IPS DF 4.7 (cell line): ENCODE results near the gene CCDC8.
"Not testable (repeated sequence)": the region's sequence is repeated elsewhere in the genome, so short reads cannot be mapped to it uniquely, and the experiment has no call there.

ENCODE experiments used
- DNase-seq: peaks from one replicate; pipeline ENCODE4 v3.0.0-alpha.2; 2013; ENCODE audit warnings: low spot score; ENCODE audit errors: extremely low read depth

Gene CCDC8

GRCh38 chr19:46413262-46414031, at the start of gene CCDC8:
TSS of gene CCDC8 (minus strand) at chr19:46413564. CDS start at chr19:46412810, 754 bp downstream.
- no peak for DNase-seq

- DNase-seq: no peak
Measured at GRCh38 chr19:46461537-46461936, 48.2 kb upstream of the CCDC8 start.

- DNase-seq: no peak
Measured at GRCh38 chr19:46460981-46461380, 47.6 kb upstream of the CCDC8 start.

DNA sequence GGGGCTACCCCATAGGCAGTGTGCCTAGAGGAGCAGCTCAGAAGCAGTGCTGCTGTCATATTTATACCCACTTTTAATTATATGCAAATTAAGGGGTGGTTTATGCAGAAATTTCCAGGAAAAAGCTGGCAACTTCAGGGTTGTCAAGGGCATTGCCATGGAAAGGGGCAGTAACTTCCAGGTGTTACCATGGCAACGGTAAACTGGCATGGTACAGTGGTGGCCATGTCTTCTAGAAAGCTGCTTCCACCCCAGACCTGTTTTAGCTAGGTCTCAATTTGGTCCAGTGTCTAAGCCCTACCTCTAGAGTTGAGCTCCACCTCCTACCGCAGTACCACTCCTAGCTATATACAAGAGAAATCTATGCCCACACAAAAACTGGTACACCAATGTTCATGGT, 46.7 kb upstream of the CCDC8 start:
- DNase-seq: no peak

GRCh38 chr19:46456930-46457329, 43.6 kb upstream of the CCDC8 start:
- DNase-seq: no peak

DNA sequence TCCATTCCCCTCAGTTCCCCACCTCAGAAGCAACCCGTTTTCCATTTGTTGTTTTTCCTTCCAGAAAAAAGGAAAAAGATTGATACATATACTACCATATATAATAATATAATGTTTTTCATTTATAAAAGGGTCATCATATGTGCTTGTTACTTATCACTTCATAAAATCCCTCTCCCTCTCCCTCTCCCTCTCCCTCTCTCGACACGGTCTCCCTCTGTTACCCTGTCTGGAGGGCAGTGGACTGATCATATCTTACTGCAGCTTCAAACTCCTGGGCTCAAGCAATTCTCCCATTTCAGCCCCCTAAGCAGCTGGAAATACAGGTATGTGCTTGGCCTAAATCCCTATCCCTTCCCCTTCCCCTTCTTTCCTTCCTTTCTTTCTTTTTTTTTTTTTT, 40.9 kb upstream of the CCDC8 start:
- no peak for DNase-seq

DNA sequence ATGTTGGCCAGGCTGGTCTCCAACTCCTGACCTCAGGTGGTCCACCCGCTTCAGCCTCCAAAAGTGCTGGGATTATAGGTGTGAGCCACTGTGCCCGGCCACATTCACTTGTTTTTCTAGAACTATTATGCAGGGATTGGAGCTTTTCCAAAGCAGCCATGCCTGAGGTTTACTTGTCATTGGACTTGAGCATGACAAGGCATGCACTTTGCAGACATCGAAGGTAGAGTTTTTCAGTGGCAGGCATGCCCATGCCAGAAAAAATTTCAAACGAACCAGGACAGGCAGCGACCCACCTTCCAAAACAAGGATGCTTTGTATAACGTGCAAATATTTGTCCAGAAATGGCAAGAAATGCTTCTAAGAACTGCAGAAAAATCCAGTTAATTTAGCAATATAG, 40.3 kb upstream of the CCDC8 start:
- DNase-seq: no peak

DNA sequence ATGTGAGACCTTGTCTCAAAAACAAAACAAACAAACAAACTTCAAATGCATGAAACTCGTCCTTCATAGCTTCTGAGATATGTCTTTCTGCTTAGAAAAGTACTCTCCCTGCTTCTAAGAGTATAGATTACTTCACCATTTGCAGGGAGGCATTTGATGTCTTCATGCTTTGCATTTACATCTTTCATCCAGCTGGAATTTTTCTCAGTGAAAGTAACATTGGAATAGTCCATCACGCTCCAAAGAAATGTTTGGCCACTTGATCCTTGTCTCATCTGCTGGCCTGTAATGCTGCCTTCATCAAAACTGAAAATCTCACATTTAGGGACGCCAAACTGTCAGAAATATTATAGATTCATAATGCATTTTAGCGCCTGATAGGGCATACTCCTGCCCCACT, 38.8 kb upstream of the CCDC8 start:
- no peak for DNase-seq

GRCh38 chr19:46451352-46451751, 38.0 kb upstream of the CCDC8 start:
- DNase-seq: no peak

DNA sequence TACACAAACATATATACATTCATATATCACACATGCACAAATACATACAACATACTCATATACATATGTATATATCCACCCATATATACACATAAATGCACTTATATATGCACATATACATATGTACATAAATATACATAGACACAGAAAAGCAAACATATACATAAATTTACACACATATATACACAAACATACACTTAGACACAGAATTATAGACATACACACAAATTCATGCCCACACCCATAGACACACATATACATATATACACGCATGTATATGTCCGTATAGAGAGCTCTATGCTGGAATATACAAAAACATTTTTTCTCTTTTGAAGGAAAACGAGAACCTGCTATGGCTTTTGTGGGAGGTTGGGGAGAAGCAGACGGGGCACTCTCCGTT, 37.4 kb upstream of the CCDC8 start:
- no peak for DNase-seq

GRCh38 chr19:46449228-46449627, 35.9 kb upstream of the CCDC8 start:
- no peak for DNase-seq

GRCh38 chr19:46448601-46449000, 35.2 kb upstream of the CCDC8 start:
- DNase-seq: no peak

DNA sequence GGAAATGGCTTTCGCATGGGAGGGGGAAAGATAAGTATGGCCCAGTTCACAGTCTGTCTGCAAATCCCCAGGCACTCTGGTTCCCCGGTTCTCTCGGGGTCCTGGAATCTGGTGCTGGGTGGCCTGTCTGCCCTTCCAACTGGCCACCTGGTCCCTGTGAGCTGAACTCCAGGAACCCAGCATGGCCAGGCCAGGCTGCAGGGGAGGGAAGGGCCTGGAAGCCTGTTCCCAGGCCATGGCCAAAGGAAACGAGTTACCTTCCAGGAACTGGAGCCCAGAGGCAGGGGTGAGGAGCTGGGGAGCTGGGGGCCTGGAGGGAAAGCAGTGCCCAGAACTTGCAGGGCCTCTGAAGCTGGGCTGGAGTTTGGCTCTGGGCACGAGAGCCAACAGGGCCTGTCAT, 34.5 kb upstream of the CCDC8 start:
- DNase-seq: no peak

GRCh38 chr19:46447006-46447405, 33.6 kb upstream of the CCDC8 start:
- DNase-seq: no peak

GRCh38 chr19:46446021-46446420, 32.7 kb upstream of the CCDC8 start:
- DNase-seq: no peak

DNA sequence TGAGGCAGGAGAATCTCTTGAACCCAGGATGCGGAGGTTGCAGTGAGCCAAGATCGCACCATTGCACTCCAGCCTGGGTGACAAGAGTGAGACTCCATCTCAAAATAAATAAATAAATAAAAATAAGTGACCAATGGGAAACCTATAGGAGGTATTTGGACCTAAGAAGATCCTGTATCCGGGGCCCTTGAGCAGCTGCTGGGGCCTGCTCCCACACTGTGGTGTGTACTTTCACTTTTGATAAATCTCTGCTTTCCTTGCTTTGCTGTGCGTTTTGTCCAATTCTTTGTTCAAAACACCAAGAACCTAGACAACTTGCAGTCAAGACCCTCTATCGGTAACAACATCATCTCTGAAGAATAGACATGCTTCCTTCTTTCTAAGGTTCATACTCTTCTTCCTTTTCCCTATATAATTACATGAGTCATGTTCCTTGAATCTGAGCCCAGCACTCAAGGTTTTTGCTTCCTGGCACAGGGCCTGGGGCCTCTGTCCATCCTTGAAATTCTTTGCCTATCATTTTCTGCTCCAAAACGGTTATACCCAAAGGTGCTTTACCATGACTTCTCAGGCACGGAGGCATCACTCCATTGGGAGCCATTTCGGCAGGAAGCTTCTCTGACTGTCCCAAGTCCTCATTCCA, 29.6 kb upstream of the CCDC8 start:
- no peak for DNase-seq

- DNase-seq: no peak
Measured at GRCh38 chr19:46441866-46442265, 28.5 kb upstream of the CCDC8 start.

DNA sequence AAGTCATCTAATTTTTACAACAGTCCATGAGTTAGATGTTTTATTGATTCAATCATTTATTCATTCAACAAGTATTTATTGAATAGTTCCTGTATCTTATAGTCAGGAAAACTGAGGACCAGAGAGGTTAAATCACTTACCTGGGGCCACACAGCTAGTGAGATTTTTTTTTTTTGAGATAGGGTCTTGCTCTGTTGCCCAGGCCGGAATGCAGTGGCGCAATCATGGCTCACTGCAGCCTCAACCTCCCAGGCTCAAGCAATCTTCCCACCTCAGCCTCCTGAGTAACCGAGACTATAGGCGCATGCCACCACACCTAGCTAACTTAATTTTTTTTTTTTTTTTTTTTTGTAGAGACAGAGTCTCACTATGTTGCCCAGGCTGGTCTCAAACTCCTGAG, 22.3 kb upstream of the CCDC8 start:
- not testable (repeated sequence) for DNase-seq

DNA sequence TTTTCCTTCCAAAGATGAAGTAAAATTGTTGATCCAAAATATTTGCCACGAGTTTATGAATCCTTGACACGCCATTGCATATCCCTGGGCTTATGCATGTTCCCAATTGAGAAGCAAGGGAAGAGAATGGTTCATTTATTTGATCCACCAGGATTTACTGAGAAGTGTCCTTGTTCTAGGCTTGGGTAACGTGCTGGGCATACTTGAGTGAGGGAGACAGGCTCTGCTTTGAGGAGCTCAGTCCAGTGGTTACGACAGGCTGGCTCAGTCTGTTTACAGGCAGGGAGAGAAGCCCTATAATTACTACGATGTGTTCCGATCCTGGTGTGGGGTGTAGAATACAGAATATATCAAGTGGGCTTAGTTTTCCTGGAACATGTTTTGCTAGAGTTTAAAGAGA, 21.6 kb upstream of the CCDC8 start:
- no peak for DNase-seq

DNA sequence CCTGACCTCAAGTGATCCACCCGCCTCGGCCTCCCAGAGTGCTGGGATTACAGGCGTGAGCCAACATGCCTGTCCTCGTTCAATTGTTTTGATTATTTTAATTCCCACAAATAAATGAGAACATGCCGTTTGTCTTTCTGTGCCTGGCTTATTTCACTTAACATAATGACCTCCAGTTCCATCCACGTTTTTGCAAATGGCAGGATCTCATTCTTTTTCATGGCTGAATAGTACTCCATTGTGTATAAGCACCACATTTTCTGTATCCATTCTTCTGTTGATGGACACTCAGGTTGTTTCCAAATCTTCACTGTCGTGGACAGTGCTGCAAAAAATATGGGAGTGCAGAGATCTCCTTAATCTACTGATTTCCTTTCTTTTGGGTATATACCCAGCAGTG, 20.1 kb upstream of the CCDC8 start:
- not testable (repeated sequence) for DNase-seq

- DNase-seq: no peak
Measured at GRCh38 chr19:46431824-46432223, 18.5 kb upstream of the CCDC8 start.

GRCh38 chr19:46429999-46430398, 16.6 kb upstream of the CCDC8 start:
- no peak for DNase-seq
